LNCaP clone FGC (cell line): ENCODE measurements around the gene MSANTD2.

Source experiments
- DNase-seq: peaks from one replicate; pipeline ENCODE4 v3.0.0-alpha.2; 2011; ENCODE audit warnings: low read depth
- H3K4me3 ChIP-seq: 2 replicates; pipeline ENCODE4 v1.5.1; 2011; ENCODE audit warnings: mild to moderate bottlenecking, low read depth, low read length, control low read depth
- TF ChIP-seq, protein P1 (sequence below): IDR thresholded peaks from 2 replicates; pipeline ENCODE4 v1.5.1; 2012; ENCODE audit warnings: mild to moderate bottlenecking; ENCODE audit not compliant: control insufficient read depth, insufficient read depth; ENCODE audit errors: extremely low read depth

Gene MSANTD2

DNA sequence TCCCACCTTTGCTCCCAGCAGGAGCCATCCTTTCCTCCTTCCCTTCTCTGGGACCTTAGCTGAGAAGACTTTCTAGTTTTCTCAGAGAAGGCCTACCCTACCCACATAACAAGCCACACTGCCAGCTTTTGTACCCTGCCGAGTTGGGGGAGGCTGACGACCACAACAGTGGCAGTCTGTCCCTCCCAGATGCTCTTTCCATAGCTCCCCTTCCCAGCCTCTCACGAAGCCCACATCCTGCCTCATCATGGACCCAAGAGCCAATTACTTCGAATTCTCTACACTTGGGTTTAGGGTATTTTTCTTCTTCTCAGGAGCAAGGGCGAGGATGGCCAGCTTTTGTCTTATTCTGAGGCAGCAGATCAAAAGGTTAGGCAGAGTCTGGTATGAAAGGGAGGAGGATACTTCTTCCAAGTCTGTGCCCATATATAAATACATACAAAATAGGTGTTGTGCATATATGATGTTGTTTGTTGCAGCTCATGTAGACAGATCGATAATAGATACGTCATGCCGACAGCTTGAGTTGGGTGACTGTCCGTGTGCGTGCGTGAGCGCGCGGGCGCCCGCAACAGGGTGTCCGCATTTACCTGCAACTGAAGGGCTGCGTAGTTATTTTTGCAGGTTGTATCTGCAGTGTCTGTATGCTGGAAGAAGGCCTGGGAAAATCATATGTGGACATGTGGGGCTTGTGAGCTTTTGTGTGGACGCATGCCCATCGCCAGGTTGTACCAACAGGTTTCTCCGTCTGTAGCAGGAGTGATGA lies 61.3 kb downstream of the MSANTD2 start:
- TF ChIP-seq, protein P1, sequence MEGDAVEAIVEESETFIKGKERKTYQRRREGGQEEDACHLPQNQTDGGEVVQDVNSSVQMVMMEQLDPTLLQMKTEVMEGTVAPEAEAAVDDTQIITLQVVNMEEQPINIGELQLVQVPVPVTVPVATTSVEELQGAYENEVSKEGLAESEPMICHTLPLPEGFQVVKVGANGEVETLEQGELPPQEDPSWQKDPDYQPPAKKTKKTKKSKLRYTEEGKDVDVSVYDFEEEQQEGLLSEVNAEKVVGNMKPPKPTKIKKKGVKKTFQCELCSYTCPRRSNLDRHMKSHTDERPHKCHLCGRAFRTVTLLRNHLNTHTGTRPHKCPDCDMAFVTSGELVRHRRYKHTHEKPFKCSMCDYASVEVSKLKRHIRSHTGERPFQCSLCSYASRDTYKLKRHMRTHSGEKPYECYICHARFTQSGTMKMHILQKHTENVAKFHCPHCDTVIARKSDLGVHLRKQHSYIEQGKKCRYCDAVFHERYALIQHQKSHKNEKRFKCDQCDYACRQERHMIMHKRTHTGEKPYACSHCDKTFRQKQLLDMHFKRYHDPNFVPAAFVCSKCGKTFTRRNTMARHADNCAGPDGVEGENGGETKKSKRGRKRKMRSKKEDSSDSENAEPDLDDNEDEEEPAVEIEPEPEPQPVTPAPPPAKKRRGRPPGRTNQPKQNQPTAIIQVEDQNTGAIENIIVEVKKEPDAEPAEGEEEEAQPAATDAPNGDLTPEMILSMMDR: no peak
- DNase-seq: no peak
- peak overlapping the region; percentile 57 for H3K4me3 ChIP-seq

DNA sequence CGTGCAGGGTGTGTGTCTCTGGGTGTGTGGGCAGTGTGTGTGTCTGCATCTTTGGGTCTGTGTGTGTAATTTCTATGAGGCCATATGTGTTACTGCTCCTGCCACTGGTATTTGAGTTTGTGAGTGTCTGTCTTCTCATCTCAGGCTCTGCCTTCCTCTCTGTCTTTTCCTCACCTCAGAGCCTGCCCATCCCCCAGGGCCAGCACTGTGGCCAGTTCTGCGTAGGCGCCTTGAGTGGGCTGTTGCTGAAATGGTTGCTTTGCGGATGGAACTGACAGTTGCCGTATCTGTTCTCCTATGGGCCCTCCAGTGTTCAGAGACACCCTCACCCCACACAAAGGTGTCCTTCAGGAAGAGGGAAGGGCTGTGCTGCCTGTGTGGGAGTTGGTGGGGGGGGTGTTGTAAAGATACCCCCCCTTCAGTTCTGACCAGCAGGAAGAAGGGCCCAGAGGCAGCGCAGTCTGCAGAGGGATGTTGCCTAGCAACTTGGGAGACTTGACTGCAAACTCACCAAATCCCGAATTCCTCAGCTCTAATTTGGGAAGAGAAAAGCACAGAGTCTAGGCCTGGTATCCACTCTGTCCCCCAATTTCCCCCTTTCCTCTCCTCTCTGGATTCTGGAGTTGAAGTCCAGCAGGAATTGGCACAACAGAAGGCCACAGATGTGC lies 62.4 kb downstream of the MSANTD2 start:
- no peak overlapping the region for H3K4me3 ChIP-seq
- TF ChIP-seq, protein P1: no peak
- DNase-seq: no peak

DNA sequence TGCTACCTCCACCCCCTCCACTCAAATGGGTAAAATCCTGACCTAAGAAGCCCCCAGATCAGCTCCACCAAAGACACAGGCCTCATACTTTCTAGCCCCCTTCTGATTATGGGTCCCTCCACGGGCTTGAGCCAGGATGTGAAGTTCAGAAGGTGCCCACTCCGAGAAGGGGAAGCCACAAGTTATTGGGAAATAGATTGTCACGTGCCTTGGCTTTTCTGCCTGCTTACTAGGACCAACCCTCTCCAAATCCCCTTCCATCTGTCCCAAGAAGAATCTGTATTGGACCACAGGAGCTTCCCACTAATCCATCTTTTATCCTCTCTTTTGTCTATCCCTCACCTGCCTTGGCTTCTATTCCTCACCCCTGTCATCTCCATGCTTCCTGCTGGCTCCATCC lies 63.5 kb downstream of the MSANTD2 start:
- no peak for DNase-seq
- TF ChIP-seq, protein P1: no peak
- H3K4me3 ChIP-seq: no peak overlapping the region

DNA sequence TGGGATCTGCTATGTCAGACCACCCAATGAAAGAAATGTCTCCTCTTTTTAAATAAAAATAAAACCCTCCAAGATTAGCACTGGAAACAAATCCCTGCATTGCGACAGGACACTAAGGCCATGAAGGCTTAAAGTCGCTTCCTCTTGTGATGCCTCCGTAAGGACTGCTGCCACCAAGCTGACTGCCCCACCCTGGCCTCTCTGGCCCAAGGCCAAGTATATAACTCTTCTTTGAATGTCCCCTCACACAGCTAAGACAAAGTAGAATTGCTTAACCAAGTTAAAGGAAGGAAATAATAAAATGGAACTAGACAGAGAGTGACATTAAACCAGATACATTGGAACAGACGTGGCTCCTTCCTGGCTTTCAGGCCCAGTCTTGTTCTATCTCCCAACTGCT lies 68.0 kb downstream of the MSANTD2 start:
- no peak for DNase-seq
- no peak overlapping the region for H3K4me3 ChIP-seq
- TF ChIP-seq, protein P1: no peak

DNA sequence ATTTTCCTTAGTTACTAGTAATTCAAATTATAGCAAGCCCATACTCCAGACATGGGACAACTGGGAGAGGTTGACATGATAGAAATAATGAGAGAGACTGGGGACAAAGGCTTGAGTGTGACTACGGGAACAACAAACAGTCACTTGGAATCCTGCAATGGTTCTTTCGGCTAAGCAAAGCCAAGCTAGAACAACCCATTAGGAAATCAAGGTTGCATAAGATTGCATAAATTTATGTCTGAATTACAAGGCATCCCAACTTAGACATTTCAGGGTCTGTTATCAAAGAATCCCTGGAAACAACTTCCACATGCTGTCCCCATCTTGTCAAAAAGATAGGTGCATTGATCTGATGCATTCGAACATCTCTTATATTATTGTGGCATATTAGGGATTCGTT lies 70.6 kb downstream of the MSANTD2 start:
- TF ChIP-seq, protein P1: no peak

DNA sequence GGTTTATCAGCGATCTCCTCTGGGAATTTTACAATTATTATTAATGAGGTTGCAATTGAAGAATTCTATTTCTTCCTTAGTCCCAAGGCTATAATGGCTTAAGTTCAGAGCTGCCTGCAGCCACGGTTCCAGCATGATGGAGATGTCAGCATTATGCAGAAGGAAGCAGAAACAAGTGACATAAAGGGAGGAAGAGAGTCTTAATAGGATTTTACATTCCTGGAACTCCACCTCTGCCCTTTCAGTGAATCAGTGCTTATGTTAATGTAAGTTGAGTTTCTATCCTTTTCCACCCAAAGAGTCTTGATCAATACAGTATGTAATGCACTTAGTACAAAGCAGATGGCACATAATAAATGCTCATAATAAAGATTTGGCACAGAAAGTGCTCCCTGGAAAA lies 72.1 kb downstream of the MSANTD2 start:
- no peak overlapping the region for H3K4me3 ChIP-seq
- TF ChIP-seq, protein P1: no peak
- no peak for DNase-seq

More for the DNA sequence above, 70.6 kb downstream of the MSANTD2 start:
- no peak for DNase-seq
- H3K4me3 ChIP-seq: no peak overlapping the region
